Mesenchymal stem cell (in vitro differentiated cells and primary cell): ENCODE data around the gene SPARCL1.
"Not testable (repeated sequence)": the region's sequence is repeated elsewhere in the genome, so short reads cannot be mapped to it uniquely, and the experiment has no call there.

Experiments used
- DNase-seq: peaks from one replicate; pipeline ENCODE4 v3.0.0-alpha.2; 2013
- H2AFZ ChIP-seq: one replicate; pipeline ENCODE4 v1.6.1; 2013; ENCODE audit warnings: low read depth, mild to moderate bottlenecking, control low read depth, inconsistent platforms, low read length, moderate library complexity
- H2AK5ac ChIP-seq: 2 replicates; pipeline ENCODE4 v1.6.1; 2013; ENCODE audit warnings: low read length, moderate library complexity, mild to moderate bottlenecking, inconsistent platforms; ENCODE audit not compliant: severe bottlenecking
- H2BK120ac ChIP-seq: one replicate; pipeline ENCODE4 v1.6.1; 2013; ENCODE audit warnings: low read depth, mild to moderate bottlenecking, inconsistent platforms, low read length, moderate library complexity
- H2BK12ac ChIP-seq, 2 experiments: one replicate each; pipeline ENCODE4 v1.6.1; 2013; ENCODE audit warnings: inconsistent platforms in 2 of 2, low read length in 2 of 2, mild to moderate bottlenecking in 2 of 2, moderate library complexity in 2 of 2, control low read depth in 1 of 2
- H2BK15ac ChIP-seq: one replicate; pipeline ENCODE4 v1.6.1; 2013; ENCODE audit warnings: mild to moderate bottlenecking, low read depth, inconsistent platforms; ENCODE audit not compliant: poor library complexity, severe bottlenecking
- H2BK5ac ChIP-seq: 2 replicates; pipeline ENCODE4 v1.6.1; 2013; ENCODE audit warnings: low read depth, mild to moderate bottlenecking, low read length, control low read depth, inconsistent platforms; ENCODE audit not compliant: poor library complexity, severe bottlenecking
- H3K14ac ChIP-seq, 2 experiments: one replicate each; pipeline ENCODE4 v1.6.1; 2013; ENCODE audit warnings: inconsistent platforms in 2 of 2, low read length in 2 of 2, control low read depth in 1 of 2, mild to moderate bottlenecking in 1 of 2, moderate library complexity in 1 of 2
- H3K18ac ChIP-seq, 2 experiments: one replicate each; pipeline ENCODE4 v1.6.1; 2013; ENCODE audit warnings: inconsistent platforms in 2 of 2, low read length in 2 of 2, control low read depth in 1 of 2, low read depth in 1 of 2, mild to moderate bottlenecking in 1 of 2
- H3K23ac ChIP-seq, 2 experiments: one replicate each; pipeline ENCODE4 v1.6.1; 2013; ENCODE audit warnings: inconsistent platforms in 2 of 2, low read length in 2 of 2, mild to moderate bottlenecking in 2 of 2, moderate library complexity in 2 of 2, control low read depth in 1 of 2
- H3K27ac ChIP-seq: 2 replicates; pipeline ENCODE4 v1.5.1; 2013; ENCODE audit warnings: mild to moderate bottlenecking, moderate library complexity, low read length, control low read depth, inconsistent platforms; ENCODE audit not compliant: poor library complexity, severe bottlenecking
- H3K27me3 ChIP-seq, 2 experiments: 2 replicates each; pipeline versions ENCODE4 v1.6.1 to v1.7.0; 2013; ENCODE audit warnings: low read length in 2 of 2, mild to moderate bottlenecking in 2 of 2, moderate library complexity in 2 of 2, control low read depth in 1 of 2, inconsistent platforms in 1 of 2; ENCODE audit not compliant: control insufficient read depth in 1 of 2, insufficient read depth in 1 of 2
- H3K36me3 ChIP-seq, 2 experiments: 2 replicates each; pipeline versions ENCODE4 v1.6.1 to v1.7.0; 2013; ENCODE audit warnings: low read length in 2 of 2, control low read depth in 1 of 2, inconsistent platforms in 1 of 2, low read depth in 1 of 2, mild to moderate bottlenecking in 1 of 2; ENCODE audit not compliant: insufficient read depth in 2 of 2, control insufficient read depth in 1 of 2
- H3K4ac ChIP-seq, 2 experiments: one replicate each; pipeline ENCODE4 v1.6.1; 2013; ENCODE audit warnings: inconsistent platforms in 2 of 2, low read length in 2 of 2, mild to moderate bottlenecking in 2 of 2, moderate library complexity in 2 of 2, control low read depth in 1 of 2, low read depth in 1 of 2
- H3K4me1 ChIP-seq: 2 replicates; pipeline ENCODE4 v1.6.1; 2013; ENCODE audit warnings: low read depth, low read length, control low read depth; ENCODE audit not compliant: control insufficient read depth, insufficient read depth
- H3K4me2 ChIP-seq: 2 replicates; pipeline ENCODE4 v1.6.1; 2013; ENCODE audit warnings: low read length, mild to moderate bottlenecking, inconsistent platforms; ENCODE audit not compliant: poor library complexity, severe bottlenecking
- H3K4me3 ChIP-seq, 2 experiments: 2 replicates each; pipeline versions ENCODE4 v1.5.1 to v1.7.0; 2013; ENCODE audit warnings: low read length in 2 of 2, mild to moderate bottlenecking in 2 of 2, control low read depth in 1 of 2, low read depth in 1 of 2; ENCODE audit not compliant: insufficient read depth in 1 of 2
- H3K79me1 ChIP-seq: replicated peaks from 2 replicates; pipeline ENCODE4 v1.6.1; 2013; ENCODE audit warnings: mild to moderate bottlenecking, control low read depth, low read length, inconsistent platforms; ENCODE audit not compliant: poor library complexity, severe bottlenecking
- H3K9ac ChIP-seq: 2 replicates; pipeline ENCODE4 v1.7.0; 2013; ENCODE audit warnings: mild to moderate bottlenecking, low read length, moderate library complexity
- H3K9me3 ChIP-seq: 2 replicates; pipeline ENCODE4 v1.7.0; 2013; ENCODE audit warnings: mild to moderate bottlenecking, low read length; ENCODE audit not compliant: control insufficient read depth
- H4K8ac ChIP-seq: one replicate; pipeline ENCODE4 v1.6.1; 2013; ENCODE audit warnings: inconsistent platforms, mild to moderate bottlenecking, low read length, moderate library complexity
- H4K91ac ChIP-seq: one replicate; pipeline ENCODE4 v1.6.1; 2013; ENCODE audit warnings: mild to moderate bottlenecking, low read length, inconsistent platforms
- WGBS: methylation state at CpG from one replicate; pipeline ENCODE4 v1.1.7; 2013; ENCODE audit warnings: mixed read lengths; 5-methylcytosine and 5-hydroxymethylcytosine counted together

Gene SPARCL1

DNA sequence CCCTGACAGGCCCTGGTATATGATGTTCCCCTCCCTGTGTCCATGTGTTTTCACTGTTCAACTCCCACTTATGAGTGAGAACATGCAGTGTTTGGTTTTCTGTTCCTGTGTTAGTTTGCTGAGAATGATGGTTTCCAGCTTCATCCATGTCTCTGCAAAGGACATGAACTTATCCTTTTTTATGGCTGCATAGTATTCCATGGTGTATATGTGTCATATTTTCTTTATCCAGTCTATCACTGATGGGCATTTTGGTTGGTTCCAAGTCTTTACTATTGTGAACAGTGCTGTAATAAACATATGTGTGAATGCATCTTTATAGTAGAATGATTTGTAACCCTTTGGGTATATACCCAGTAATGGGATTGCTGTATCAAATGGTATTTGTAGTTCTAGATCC lies 45.9 kb downstream of the SPARCL1 start:
- H3K4me2 ChIP-seq, H2BK5ac ChIP-seq, H3K14ac ChIP-seq, H3K27ac ChIP-seq, H3K9ac ChIP-seq, H4K8ac ChIP-seq, H3K9me3 ChIP-seq, H2BK12ac ChIP-seq, H2BK15ac ChIP-seq, H2BK120ac ChIP-seq, DNase-seq, H3K79me1 ChIP-seq, H3K4me1 ChIP-seq, H4K91ac ChIP-seq, H3K36me3 ChIP-seq, H2AK5ac ChIP-seq, H3K18ac ChIP-seq, H3K4me3 ChIP-seq, H3K4ac ChIP-seq, H3K27me3 ChIP-seq, H2AFZ ChIP-seq, H3K23ac ChIP-seq: not testable (repeated sequence)

GRCh38 chr4:87481377-87481776 lies 47.8 kb downstream of the SPARCL1 start:
- Histone ChIP-seq H2BK12ac (no peak overlapping the region), H4K91ac (no peak overlapping the region), H3K36me3 (no peaks in the 10 kb centered on the region), H3K27ac (no peak overlapping the region), H3K9ac (no peak overlapping the region), H3K4me1 (no peaks in the 10 kb centered on the region), H3K14ac (no peak overlapping the region), H2BK120ac (no peak overlapping the region), H3K27me3 (no peaks in the 10 kb centered on the region), H2AK5ac (no peak overlapping the region), H3K18ac (no peak overlapping the region), H3K23ac (no peak overlapping the region), H3K4ac (no peak overlapping the region), H2BK5ac (no peak overlapping the region), H4K8ac (no peak overlapping the region), H2BK15ac (no peak overlapping the region), H2AFZ (no peak overlapping the region), H3K9me3 (no peaks in the 10 kb centered on the region), H3K79me1 (no peaks in the 10 kb centered on the region), H3K4me3 (no peak overlapping the region), H3K4me2 (no peak overlapping the region)
- DNase-seq = no peak

- H2BK12ac ChIP-seq = no peak overlapping the region
- H3K9me3 ChIP-seq = no peaks in the 10 kb centered on the region
- WGBS = 96% methylated on average over 1 of the region's 1 CpG
- no peak overlapping the region for H2AFZ ChIP-seq
- H3K4me1 ChIP-seq = no peaks in the 10 kb centered on the region
- no peaks in the 10 kb centered on the region for H3K36me3 ChIP-seq
- no peak overlapping the region for H3K14ac ChIP-seq
- H3K27ac ChIP-seq = no peak overlapping the region
- no peak for DNase-seq
- H2BK120ac ChIP-seq = no peak overlapping the region
- H3K79me1 ChIP-seq = no peaks in the 10 kb centered on the region
- no peaks in the 10 kb centered on the region for H3K27me3 ChIP-seq
- no peak overlapping the region for H2BK5ac ChIP-seq
- no peak overlapping the region for H4K8ac ChIP-seq
- H2AK5ac ChIP-seq = no peak overlapping the region
- H3K4ac ChIP-seq = no peak overlapping the region
- no peak overlapping the region for H3K9ac ChIP-seq
- no peak overlapping the region for H2BK15ac ChIP-seq
- no peak overlapping the region for H3K23ac ChIP-seq
- no peak overlapping the region for H3K4me2 ChIP-seq
- H4K91ac ChIP-seq = no peak overlapping the region
- no peak overlapping the region for H3K18ac ChIP-seq
- H3K4me3 ChIP-seq = no peak overlapping the region
Observed at GRCh38 chr4:87478732-87479250, 50.4 kb downstream of the SPARCL1 start.

DNA sequence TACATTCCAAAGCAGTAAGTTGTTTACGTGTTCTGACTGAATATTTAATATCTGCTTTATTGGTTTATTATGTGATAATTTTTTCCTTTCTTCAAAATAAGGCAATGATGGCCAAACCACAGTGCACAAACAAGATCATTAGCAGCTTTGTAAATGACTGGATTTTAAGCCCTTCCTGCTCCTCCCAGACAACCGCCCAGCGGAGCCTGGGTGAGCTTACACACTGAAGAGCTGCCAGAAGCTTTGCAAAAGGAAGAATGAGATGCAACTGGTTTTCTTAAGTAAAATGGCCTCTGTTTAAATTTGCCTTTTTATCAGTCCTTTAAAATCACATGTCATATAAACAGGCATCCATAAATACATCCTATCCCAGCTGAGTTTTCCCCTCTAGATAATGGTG lies 52.2 kb downstream of the SPARCL1 start:
- H3K36me3 ChIP-seq = no peaks in the 10 kb centered on the region
- no peak overlapping the region for H3K4me2 ChIP-seq
- no peak overlapping the region for H3K9ac ChIP-seq
- H4K8ac ChIP-seq = no peak overlapping the region
- H3K4me1 ChIP-seq = no peaks in the 10 kb centered on the region
- no peak overlapping the region for H3K14ac ChIP-seq
- no peak overlapping the region for H3K4me3 ChIP-seq
- H3K27ac ChIP-seq = no peak overlapping the region
- no peak overlapping the region for H3K18ac ChIP-seq
- no peak overlapping the region for H2AFZ ChIP-seq
- no peaks in the 10 kb centered on the region for H3K27me3 ChIP-seq
- H3K4ac ChIP-seq = no peak overlapping the region
- WGBS = 100% methylated on average over 2 of the region's 3 CpGs
- DNase-seq = no peak
- no peak overlapping the region for H4K91ac ChIP-seq
- no peak overlapping the region for H2BK120ac ChIP-seq
- H2BK12ac ChIP-seq = no peak overlapping the region
- H3K23ac ChIP-seq = no peak overlapping the region
- no peaks in the 10 kb centered on the region for H3K9me3 ChIP-seq
- no peak overlapping the region for H2BK5ac ChIP-seq
- no peak overlapping the region for H2BK15ac ChIP-seq
- no peak overlapping the region for H2AK5ac ChIP-seq
- H3K79me1 ChIP-seq = no peaks in the 10 kb centered on the region
